Adrenal gland (tissue), 5 donors: Measurements from ENCODE around the gene CACNA1C.

Experiments
- CTCF ChIP-seq, 6 experiments: fragments of 450-650 bp in 4 of 6; fragments of 200-600 bp in 2 of 6; sonication (generic) in 1 of 6; IDR thresholded peaks; 1 replicate in 5 of 6; 2 replicates in 1 of 6; pipeline versions ENCODE4 v1.5.1 to v1.8.0; 2016 to 2021; ENCODE audit warnings: antibody characterized with exemption in 6 of 6, mild to moderate bottlenecking in 2 of 6, moderate library complexity in 1 of 6
- POLR2A ChIP-seq, 2 donors: fragments of 450-650 bp; IDR thresholded peaks; one replicate each; pipeline ENCODE4 v1.6.1; 2017; ENCODE audit warnings: antibody characterized with exemption in 2 of 2, mild to moderate bottlenecking in 2 of 2, moderate library complexity in 1 of 2
- donor health status: DM: no; HTN: no; CAD: no.

- TF ChIP-seq POLR2A (IDR thresholded peaks at IDR 0.05) = no peak
- no peak for TF ChIP-seq CTCF (IDR thresholded peaks at IDR 0.05)
Observed at GRCh38 chr12:2687058-2687457, 634.3 kb downstream of the CACNA1C start.
